SKM-1 (cell line): ENCODE measurements around the gene TRIP10.
"Not testable (repeated sequence)": the region's sequence is repeated elsewhere in the genome, so short reads cannot be mapped to it uniquely, and the experiment has no call there.

Source experiments
- DNase-seq: peaks from one replicate; lab custom pipeline; 2025; ENCODE audit not compliant: unreplicated experiment; lab: John Stamatoyannopoulos, UW

Gene TRIP10

GRCh38 chr19:6793973-6794372 lies 54.5 kb downstream of the TRIP10 start:
- no peak for DNase-seq

- no peak for DNase-seq
Observed at GRCh38 chr19:6794686-6795431, 55.4 kb downstream of the TRIP10 start.

DNA sequence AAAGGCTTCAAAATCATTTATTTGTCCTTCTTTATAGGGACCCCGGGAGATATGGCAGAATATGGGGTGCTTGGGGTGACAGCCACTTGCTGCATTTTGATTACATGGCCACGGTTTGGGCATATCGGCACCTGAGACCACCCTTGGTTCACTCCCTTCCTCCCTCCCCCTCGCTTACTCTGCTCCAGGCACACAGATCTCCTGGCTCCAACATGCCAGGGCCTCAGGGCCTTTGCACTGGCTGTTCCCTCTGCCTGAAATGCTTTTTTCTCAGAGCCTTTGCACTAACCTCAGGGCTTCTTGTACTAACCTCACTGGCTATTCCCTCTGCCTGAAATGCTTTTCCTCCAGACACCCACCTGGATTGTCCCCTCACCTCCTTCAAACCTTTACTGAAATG lies 56.8 kb downstream of the TRIP10 start:
- no peak for DNase-seq

- DNase-seq = no peak
Observed at GRCh38 chr19:6797646-6798045, 58.2 kb downstream of the TRIP10 start.

DNA sequence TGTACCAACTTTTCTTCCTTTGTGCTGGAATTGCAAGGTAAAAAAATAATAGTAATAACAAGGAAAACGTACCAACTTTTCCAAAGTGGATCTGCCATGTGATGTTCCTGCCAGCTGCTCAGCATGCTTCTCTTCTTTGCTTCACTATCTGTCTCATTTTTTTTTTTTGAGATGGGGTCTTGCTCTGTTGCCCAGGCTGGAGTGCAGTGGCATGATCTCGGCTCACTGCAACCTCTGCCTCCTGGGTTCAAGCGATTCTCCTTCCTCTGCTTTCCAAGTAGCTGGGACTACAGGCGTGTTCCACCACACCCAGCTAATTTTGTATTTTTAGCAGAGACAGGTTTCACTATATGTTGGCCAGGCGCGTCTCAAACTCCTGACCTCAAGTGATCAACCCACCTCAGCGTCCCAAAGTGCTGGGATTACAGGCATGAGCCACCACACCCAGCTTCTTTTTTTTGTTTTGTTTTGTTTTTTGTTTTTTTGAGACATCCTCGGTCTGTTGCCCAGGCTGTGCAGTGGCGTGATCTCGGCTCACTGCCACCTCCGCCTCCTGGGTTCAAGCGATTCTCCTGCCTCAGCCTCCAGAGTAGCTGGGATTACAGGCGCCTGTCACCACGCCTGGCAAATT lies 60.8 kb downstream of the TRIP10 start:
- not testable (repeated sequence) for DNase-seq

DNA sequence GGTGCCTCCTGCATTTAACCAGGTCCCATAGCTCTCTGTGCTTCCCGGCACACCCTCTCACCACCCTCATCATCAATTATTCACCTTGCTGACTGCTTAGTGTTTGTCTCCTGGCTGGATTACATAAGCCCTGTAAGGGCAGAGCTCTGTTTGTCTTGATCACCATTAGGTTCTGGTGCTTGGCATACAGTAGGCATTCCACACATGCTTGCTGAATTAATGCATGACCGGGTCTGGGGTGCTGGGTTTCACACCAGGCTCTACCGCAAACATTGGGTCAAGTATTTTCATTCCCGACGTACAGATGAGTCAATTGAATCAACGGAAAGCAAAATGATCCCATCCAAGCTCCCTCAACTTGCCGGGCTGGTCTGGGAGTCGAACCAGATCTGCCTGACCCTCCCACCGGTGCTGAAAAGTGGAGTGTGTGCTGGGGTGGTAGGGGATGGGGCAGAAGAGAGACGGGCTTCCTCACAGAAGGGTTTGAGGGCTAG lies 61.6 kb downstream of the TRIP10 start:
- DNase-seq = no peak
